GM21529 (cell line): ENCODE results near the gene DARS1.

Experiments used
- ATAC-seq: cut with Tn5 transposase; IDR thresholded peaks from one replicate; pipeline ENCODE4 v1.9.1; 2021; ENCODE audit not compliant: unreplicated experiment

The DARS1 gene

GRCh38 chr2:135985018-135985825 lies at the start of gene DARS1:
TSS of gene DARS1 (minus strand) at chr2:135985626. CDS start at chr2:135985468, 158 bp downstream.
- peak; percentile 80 for ATAC-seq

- ATAC-seq, result no peak
These were observed 49.2 kb upstream of the DARS1 start for GRCh38 chr2:136034629-136035028.

DNA sequence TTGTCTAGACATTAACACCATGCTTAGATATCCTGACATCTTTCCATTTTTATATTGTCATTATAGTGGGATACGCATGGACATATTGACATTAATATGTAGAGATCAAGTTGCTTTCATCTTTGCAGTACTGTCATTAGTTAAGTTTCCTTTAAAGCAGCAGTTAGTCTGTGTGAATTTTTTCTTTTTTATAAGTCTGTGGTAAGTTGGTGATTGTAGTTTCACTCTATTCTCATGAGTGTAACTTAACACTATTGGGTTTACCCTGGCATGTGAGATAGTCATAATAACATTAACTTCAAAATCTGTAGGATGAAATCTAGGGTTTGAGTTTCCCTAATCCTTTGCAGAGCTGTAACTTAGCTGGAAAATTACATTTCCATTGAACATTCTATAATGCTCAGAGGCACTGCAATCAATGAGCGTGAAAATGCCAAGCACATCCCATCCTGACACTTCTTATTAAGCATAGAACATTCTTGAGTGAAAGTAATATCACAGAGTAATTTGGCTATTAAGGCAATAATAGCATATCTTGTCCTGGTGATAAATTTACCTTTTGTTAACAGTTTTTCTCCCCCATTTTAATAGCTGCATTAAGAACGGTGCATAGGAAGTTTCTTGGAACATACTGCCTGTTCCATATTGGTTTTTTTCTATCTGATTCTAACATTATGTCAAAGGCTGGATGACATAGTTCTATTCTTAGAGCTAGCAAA lies 47.5 kb upstream of the DARS1 start:
- ATAC-seq, result no peak

- ATAC-seq, result no peak
These were observed 46.8 kb upstream of the DARS1 start for GRCh38 chr2:136032192-136032591.

- ATAC-seq, result no peak
These were observed 46.3 kb upstream of the DARS1 start for GRCh38 chr2:136031711-136032110.

DNA sequence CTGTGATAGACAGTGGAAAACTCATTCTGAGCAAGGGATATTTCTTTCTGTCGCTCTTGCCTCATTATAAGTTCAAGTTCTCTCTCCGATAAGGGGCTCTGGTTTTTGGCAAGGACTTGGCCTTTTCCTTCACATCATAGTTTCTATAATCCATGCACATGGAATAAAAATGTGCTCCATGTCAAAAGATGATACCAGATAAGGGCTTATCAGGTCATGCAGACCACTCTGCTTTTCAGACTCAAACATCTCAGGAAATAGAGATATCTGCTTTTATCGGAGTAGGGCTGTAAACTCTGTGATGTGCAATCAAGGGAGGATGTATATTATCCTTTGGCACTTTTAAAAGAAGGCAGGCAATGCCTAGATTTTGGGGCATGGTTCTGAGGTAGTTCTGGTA lies 45.0 kb upstream of the DARS1 start:
- no peak for ATAC-seq

GRCh38 chr2:136029149-136029548 lies 43.7 kb upstream of the DARS1 start:
- ATAC-seq, result peak; percentile 86

- ATAC-seq, result no peak
These were observed 42.6 kb upstream of the DARS1 start for GRCh38 chr2:136028001-136028400.

GRCh38 chr2:136027112-136027511 lies 41.7 kb upstream of the DARS1 start:
- ATAC-seq, result no peak

DNA sequence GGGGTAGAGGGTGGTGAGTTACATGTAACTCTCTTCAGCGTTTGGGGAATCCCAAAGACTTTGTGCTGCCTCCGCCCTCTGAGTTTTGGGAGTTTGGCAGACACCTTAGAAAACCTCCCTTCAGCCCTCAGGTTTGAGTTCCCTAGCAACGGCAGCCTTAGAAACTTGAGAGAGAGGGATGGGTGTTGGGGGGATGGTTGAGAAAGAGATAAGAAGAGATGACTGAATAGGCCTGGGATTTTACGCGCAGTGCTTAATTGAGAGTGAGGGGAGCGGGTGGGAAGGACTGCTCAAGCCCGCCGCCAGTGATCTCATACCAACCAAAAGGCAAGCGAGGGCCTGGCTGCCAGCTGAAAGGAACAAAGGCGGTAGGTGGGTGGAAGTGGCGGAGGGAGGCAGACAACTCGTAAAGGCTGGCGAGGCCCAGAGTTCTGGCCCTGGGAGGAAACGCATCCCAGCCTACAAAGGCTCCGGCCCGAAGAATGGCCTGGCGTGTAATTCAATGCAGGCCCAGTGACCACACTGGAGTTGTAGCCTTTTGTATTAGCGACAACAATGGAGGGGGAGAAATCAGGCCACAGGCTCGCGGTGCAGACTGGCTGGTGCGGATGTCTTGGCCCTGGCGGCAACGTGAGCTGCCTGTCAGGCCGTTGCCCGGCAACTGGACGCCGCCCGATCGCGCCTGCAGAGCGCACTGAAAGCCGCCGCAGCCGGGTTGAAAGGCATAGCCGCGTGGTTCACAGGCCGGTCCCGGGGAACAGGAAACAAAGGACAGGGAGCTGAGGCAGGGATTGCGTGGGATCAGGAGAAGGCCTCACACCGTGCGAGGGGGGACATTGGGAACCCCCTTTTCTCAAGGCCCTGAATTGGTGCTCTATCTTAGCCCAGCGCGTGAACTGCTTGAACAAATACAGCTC lies 39.9 kb upstream of the DARS1 start:
- peak; percentile 55 for ATAC-seq

DNA sequence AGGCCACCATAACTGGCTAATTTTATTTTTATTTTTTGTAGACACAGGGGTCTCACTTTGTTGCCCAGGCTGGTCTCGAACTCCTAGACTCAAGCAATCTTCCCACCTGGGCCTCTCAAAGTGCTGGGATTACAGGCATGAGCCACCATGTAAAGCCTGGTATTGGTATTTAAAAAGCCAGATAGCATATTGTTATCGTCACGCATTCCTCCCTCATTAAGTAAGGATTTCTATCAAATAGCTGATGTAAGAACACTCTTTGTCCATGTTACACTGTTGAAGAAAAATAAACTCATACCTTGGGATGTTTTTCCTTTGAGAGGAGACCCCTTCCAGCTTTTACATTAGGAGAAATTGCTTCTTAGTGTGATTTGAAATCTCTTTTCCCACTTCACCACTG lies 39.2 kb upstream of the DARS1 start:
- ATAC-seq, result no peak

- no peak for ATAC-seq
These were observed 38.8 kb upstream of the DARS1 start for GRCh38 chr2:136024185-136024584.

DNA sequence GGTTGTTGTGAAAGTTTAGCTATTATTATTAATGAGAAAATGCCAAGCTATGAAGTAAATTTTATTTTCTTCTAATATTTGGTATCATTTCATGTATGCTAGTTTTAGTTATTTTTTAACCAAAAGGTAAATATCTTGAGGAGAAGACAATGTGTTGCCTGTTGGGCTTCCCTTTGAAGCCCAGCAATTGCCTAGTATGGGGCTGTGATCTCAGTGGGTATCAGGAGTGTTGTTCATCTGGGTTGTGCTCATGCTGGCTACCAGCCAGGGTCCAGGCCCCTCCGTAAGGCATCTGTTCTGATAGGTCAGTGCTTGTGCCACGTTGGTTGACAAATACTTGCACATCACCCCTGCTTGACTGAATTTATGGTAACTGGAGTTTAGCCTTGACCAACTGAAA lies 38.0 kb upstream of the DARS1 start:
- no peak for ATAC-seq

- no peak for ATAC-seq
These were observed 37.1 kb upstream of the DARS1 start for GRCh38 chr2:136022396-136023146.

DNA sequence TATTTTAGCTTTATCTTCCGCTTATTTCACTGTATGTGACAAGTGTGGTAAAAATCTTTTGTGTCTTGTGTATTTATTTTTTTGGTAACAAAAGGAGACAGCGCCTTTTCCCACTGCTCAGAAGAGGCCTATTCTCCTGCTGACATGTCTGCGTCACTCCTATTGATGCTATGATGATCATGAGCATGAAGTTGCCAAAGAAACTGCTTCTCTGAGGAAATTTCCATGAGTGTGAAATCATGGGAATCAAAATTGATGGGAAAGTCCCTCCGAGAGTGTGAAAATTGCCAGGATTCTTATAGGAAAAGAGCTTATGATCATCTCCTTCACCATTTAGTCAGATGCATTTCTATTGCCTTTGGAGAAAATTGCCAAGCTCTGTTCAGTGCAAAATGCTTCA lies 36.5 kb upstream of the DARS1 start:
- ATAC-seq, result no peak

- no peak for ATAC-seq
These were observed 36.0 kb upstream of the DARS1 start for GRCh38 chr2:136021406-136021805.

GRCh38 chr2:136020831-136021230 lies 35.4 kb upstream of the DARS1 start:
- ATAC-seq, result no peak

DNA sequence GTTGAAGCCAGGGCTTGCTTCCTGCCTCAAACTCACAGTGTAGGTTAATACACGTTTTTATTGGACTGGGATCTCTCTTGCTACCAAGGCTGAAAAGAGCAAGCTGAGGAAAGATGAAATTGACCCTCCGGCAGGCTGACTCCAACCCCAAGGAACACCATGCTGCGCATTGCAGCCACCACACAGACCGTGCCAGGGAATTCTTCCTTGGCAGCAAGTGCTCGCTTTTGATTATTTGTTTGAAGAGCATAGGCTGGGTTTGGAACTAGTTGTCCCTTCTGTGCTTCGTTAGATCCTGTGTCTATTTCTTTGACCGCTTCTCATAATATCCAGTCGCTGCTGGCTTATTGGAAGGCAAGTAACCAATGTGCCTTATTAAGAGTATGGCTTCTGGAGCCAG lies 34.4 kb upstream of the DARS1 start:
- ATAC-seq, result no peak

DNA sequence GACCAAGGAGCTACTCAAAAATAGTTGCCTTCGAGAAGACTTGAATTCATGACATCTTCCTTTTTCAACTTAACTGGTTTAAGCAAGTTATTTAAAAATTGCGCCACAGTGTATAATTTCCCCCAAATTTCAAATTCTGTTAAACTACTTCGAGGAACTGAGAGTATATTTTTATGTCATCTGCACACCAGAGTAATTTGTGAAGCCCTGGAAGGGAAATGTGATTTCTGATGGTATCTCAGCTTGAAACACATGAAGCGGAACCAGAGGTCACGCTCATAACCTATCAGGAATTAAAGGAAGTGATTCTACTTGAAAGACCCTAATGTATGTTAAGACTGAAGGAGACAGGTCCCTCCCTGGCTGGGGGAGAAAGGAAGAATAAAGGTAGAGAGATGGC lies 33.9 kb upstream of the DARS1 start:
- peak; percentile 80 for ATAC-seq

DNA sequence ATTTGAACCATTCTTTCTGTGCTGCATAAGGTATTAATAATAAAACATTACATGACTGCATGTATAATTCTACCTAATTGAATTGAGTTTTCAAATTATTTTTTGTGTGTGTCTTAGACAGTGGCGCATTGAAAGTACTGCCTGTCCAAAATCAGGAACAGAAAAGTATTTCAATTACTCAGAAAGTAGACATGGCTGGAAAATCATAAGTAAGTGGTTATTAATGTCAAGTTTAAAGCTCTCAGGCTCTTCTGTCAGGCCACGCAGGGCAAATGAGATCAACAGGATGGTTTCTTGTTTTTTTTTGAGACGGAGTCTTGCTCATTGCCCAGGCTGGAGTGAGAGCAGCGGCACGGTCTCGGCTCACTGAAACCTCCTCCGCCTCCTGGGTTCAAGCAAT lies 32.4 kb upstream of the DARS1 start:
- no peak for ATAC-seq

DNA sequence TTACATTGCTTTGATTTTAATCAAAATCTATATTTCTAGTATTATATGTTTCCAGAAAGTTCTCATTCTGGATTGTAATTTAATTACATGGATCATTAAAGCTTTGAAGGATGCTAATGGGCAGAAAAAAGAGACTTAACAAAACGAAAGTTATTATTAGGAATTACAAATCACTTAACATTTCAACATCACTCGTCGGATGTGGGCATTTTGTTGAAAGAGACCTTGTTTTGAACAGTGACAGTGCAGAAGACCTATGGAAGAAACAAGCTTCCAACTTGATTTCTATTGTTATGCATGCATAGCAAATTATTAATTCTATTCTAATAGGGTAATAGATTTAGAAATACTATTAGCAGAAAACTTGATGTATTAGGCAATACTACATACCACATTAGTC lies 31.4 kb upstream of the DARS1 start:
- ATAC-seq, result no peak
